GM12878 (cell line): ENCODE data around the gene FOXP3. TPM values are rescaled to one million over a fixed set of nuclear protein-coding genes. Genes with fewer than 3 reads are reported as not detected.

Experiments
- ATAC-seq: fragments of 200-7000 bp; cut with Tn5 transposase; 3 replicates; pipeline ENCODE4 v1.9.1; 2020; ENCODE audit warnings: mild to moderate bottlenecking, moderate library complexity
- BruUV-seq: library from RNA; stranded (reverse); fragments of 400-500 nt; replicated peaks from 2 replicates; lab custom pipeline; 2021; lab: Mats Ljungman, UMichigan
- CTCF ChIA-PET: fragments of 300-600 bp; sonication (Branson Sonifier 250); formaldehyde crosslinking; extraction: SDS; loops from one replicate; lab custom pipeline; 2021; ENCODE audit warnings: inconsistent platforms; lab: Yijun Ruan, JAX
- POLR2A ChIA-PET: fragments of 350-600 bp; formaldehyde crosslinking; extraction: SDS; loops from one replicate; lab custom pipeline; 2021; ENCODE audit warnings: inconsistent platforms; lab: Charles Lee
- RAD21 ChIA-PET: fragments of 300-600 bp; sonication (Branson Sonifier 250); formaldehyde crosslinking; loops from one replicate; lab custom pipeline; 2023; ENCODE audit warnings: antibody characterized with exemption; ENCODE audit not compliant: unreplicated experiment; lab: Charles Lee
- SMC1A ChIA-PET: fragments of 300-600 bp; sonication (Branson Sonifier 250); formaldehyde crosslinking; loops from one replicate; lab custom pipeline; 2023; ENCODE audit not compliant: unreplicated experiment, uncharacterized antibody; lab: Charles Lee
- DNase-seq: peaks from one replicate; pipeline ENCODE4 v3.0.0-alpha.2; 2011; ENCODE audit warnings: low read depth, low spot score
- FAIRE-seq: peaks from 3 replicates; lab custom pipeline; 2011; peaks lifted over from hg19 to GRCh38; lab: Jason Lieb, UNC
- H2AFZ ChIP-seq: 2 replicates; pipeline ENCODE4 v1.6.0; 2011; ENCODE audit warnings: low read depth, low read length, control low read depth; ENCODE audit not compliant: control insufficient read depth
- H3K27ac ChIP-seq: 2 replicates; pipeline ENCODE4 v1.5.1; 2011; ENCODE audit warnings: control low read depth; ENCODE audit not compliant: control insufficient read depth, insufficient read depth
- H3K27me3 ChIP-seq, 2 experiments: replicated peaks in 1 of 2; 2 replicates each; pipeline versions ENCODE4 v1.6.0 to v1.6.1; 2011; ENCODE audit warnings: low read length in 1 of 2; ENCODE audit not compliant: control insufficient read depth in 2 of 2, insufficient read depth in 2 of 2
- H3K36me3 ChIP-seq, 2 experiments: 2 replicates each; pipeline ENCODE4 v1.5.1; 2011; ENCODE audit warnings: low read length in 1 of 2; ENCODE audit not compliant: control insufficient read depth in 2 of 2, insufficient read depth in 2 of 2
- H3K4me1 ChIP-seq: 2 replicates; pipeline ENCODE4 v1.6.1; 2011; ENCODE audit warnings: mild to moderate bottlenecking, low read length, moderate library complexity, mixed read lengths; ENCODE audit not compliant: control insufficient read depth, insufficient read depth
- H3K4me2 ChIP-seq: 2 replicates; pipeline ENCODE4 v1.6.0; 2011; ENCODE audit warnings: control low read depth; ENCODE audit not compliant: control insufficient read depth, insufficient read depth
- H3K4me3 ChIP-seq: fragments of 200-600 bp; sonication (generic); 2 replicates; pipeline ENCODE4 v1.5.1; 2016
- H3K79me2 ChIP-seq: 2 replicates; pipeline ENCODE4 v1.6.0; 2011; ENCODE audit warnings: low read length; ENCODE audit not compliant: control insufficient read depth, insufficient read depth
- H3K9ac ChIP-seq: 2 replicates; pipeline ENCODE4 v1.8.0; 2011; ENCODE audit warnings: low read length, control low read depth, mixed read lengths; ENCODE audit not compliant: control insufficient read depth, insufficient read depth
- H3K9me3 ChIP-seq: replicated peaks from 3 replicates; pipeline ENCODE4 v1.5.1; 2011; ENCODE audit warnings: mild to moderate bottlenecking, low read length; ENCODE audit not compliant: control insufficient read depth, insufficient read depth
- H4K20me1 ChIP-seq: 2 replicates; pipeline ENCODE4 v1.6.0; 2011; ENCODE audit not compliant: control insufficient read depth, insufficient read depth
- ATF7 ChIP-seq: fragments of 450-650 bp; IDR thresholded peaks from 2 replicates; pipeline ENCODE4 v1.6.1; 2016; ENCODE audit warnings: low read depth, mild to moderate bottlenecking
- BCLAF1 ChIP-seq: fragments of 450-650 bp; IDR thresholded peaks from 2 replicates; pipeline ENCODE4 v1.6.1; 2017; ENCODE audit warnings: antibody characterized with exemption, mild to moderate bottlenecking, moderate library complexity
- CHD4 ChIP-seq: fragments of 200-600 bp; sonication (generic); IDR thresholded peaks from 2 replicates; pipeline ENCODE4 v1.6.1; 2016; ENCODE audit warnings: mild to moderate bottlenecking
- CREB1 ChIP-seq: IDR thresholded peaks from 2 replicates; pipeline ENCODE4 v1.6.1; 2012; ENCODE audit warnings: low read depth, mild to moderate bottlenecking, inconsistent platforms
- EGR1 ChIP-seq, 2 experiments: IDR thresholded peaks; 1 replicate in 1 of 2; 2 replicates in 1 of 2; pipeline ENCODE4 v1.6.1; 2011 to 2012; ENCODE audit warnings: low read depth in 2 of 2, low read length in 2 of 2, borderline replicate concordance in 1 of 2, mild to moderate bottlenecking in 1 of 2, moderate library complexity in 1 of 2
- HCFC1 ChIP-seq: fragments of 150-350 bp; IDR thresholded peaks from 2 replicates; pipeline ENCODE4 v1.6.1; 2014; ENCODE audit warnings: low read length
- HDAC6 ChIP-seq: fragments of 200-600 bp; sonication (generic); IDR thresholded peaks from one replicate; pipeline ENCODE4 v1.8.0; 2017; ENCODE audit warnings: antibody characterized with exemption; ENCODE audit not compliant: unreplicated experiment
- KLF5 ChIP-seq: fragments of 450-650 bp; IDR thresholded peaks from 2 replicates; pipeline ENCODE4 v1.6.1; 2014; ENCODE audit warnings: mild to moderate bottlenecking; ENCODE audit not compliant: partially characterized antibody
- MEF2A ChIP-seq: IDR thresholded peaks from 2 replicates; pipeline ENCODE4 v1.6.1; 2011; ENCODE audit warnings: low read depth, mild to moderate bottlenecking, low read length, moderate library complexity; ENCODE audit not compliant: insufficient read depth
- NR2C2 ChIP-seq: IDR thresholded peaks from 2 replicates; pipeline ENCODE4 v1.6.1; 2011; ENCODE audit warnings: borderline replicate concordance, low read depth; ENCODE audit not compliant: control insufficient read depth, insufficient read length
- POU2F2 ChIP-seq: IDR thresholded peaks from 3 replicates; pipeline ENCODE4 v1.6.1; 2011; ENCODE audit warnings: low read depth, mild to moderate bottlenecking, low read length, borderline replicate concordance
- RUNX3 ChIP-seq: IDR thresholded peaks from 2 replicates; pipeline ENCODE4 v1.6.1; 2012; ENCODE audit warnings: low read length, inconsistent platforms
- SP1 ChIP-seq: IDR thresholded peaks from one replicate; pipeline ENCODE4 v1.6.1; 2011; ENCODE audit warnings: low read depth, low read length
- SPI1 ChIP-seq: IDR thresholded peaks from 2 replicates; pipeline ENCODE4 v1.6.1; 2011; ENCODE audit warnings: low read depth, mild to moderate bottlenecking, low read length, moderate library complexity, borderline replicate concordance; ENCODE audit not compliant: insufficient read depth
- SRF ChIP-seq, 2 experiments: IDR thresholded peaks; 2 replicates each; pipeline ENCODE4 v1.6.1; 2011; ENCODE audit warnings: low read depth in 2 of 2, low read length in 2 of 2, mild to moderate bottlenecking in 1 of 2, moderate library complexity in 1 of 2
- ZNF217 ChIP-seq: fragments of 450-650 bp; IDR thresholded peaks from 2 replicates; pipeline ENCODE4 v1.6.1; 2017; ENCODE audit warnings: antibody characterized with exemption, mild to moderate bottlenecking
- ZNF24 ChIP-seq: fragments of 450-650 bp; IDR thresholded peaks from 2 replicates; pipeline ENCODE4 v1.6.1; 2017; ENCODE audit warnings: antibody characterized with exemption, mild to moderate bottlenecking
- ZZZ3 ChIP-seq: IDR thresholded peaks from 2 replicates; pipeline ENCODE4 v1.6.1; 2011; ENCODE audit warnings: low read depth; ENCODE audit not compliant: control insufficient read depth, insufficient read length
- in situ Hi-C: fragments of 300-500 bp; cut with MboI; formaldehyde crosslinking; loops from 9 replicates; pipeline ENCODE4 v1.14.3; 2018; ENCODE audit warnings: mixed read lengths
- intact Hi-C: fragments of 100-400 bp; cut with micrococcal nuclease; formaldehyde crosslinking; loops from one replicate; pipeline ENCODE4 v1.14.2; 2022; ENCODE audit not compliant: unreplicated experiment
- polyA plus RNA-seq, 11 experiments: library from polyadenylated mRNA; depleted of rRNA in 4 of 11; unstranded in 6 of 11; stranded (reverse) in 5 of 11; fragments of >200 nt; fragmentation: Nextera tagmentation in 4 of 11; fragmentation: Illumina TruSeq in 1 of 11; extraction: Ambion mirVana in 4 of 11; extraction: Trizol in 1 of 11; gene quantifications; 1 replicate in 1 of 11; 2 replicates in 10 of 11; pipeline versions ENCODE4 v1.2.1 to v1.2.3, GENCODE V29; 2011 to 2016; ENCODE audit warnings: inconsistent platforms in 2 of 11, missing spikeins in 2 of 11, low read depth in 1 of 11
- total RNA-seq, 4 experiments: library from RNA; depleted of rRNA in 3 of 4; stranded (reverse); fragments of >200 nt in 3 of 4; fragmentation: Illumina TruSeq in 1 of 4; extraction: Trizol in 1 of 4; gene quantifications; 2 replicates each; pipeline versions ENCODE4 v1.2.1 to v1.2.3, GENCODE V29; 2013 to 2021

FOXP3 gene
- total and polyA plus RNA-seq, 10 of the 15 experiments (the other 5 are each of a cell fraction or from before 2014, with no cell fraction given), result 0.02 to 0.21 (median 0.08) TPM; not detected in 3

- no peak for TF ChIP-seq BCLAF1
- TF ChIP-seq ZZZ3, result no peak
- no peak for TF ChIP-seq MEF2A
- TF ChIP-seq NR2C2, result no peak
- no peak for TF ChIP-seq SPI1
- no peak for TF ChIP-seq HDAC6
- no peak for TF ChIP-seq ZNF217
- TF ChIP-seq POU2F2, result no peak
- TF ChIP-seq CREB1, result no peak
- no peak for TF ChIP-seq ATF7
- no peak for TF ChIP-seq RUNX3
Observed at GRCh38 chrX:49221868-49222267, 42.6 kb downstream of the FOXP3 start (continued).

- BruUV-seq, result no TSS peak
- intact Hi-C loops, result no loop called here
- POLR2A ChIA-PET, result no interaction called here
- ATAC-seq (no peak), DNase-seq (no peak)
- Histone ChIP-seq H3K27ac (no peak overlapping the region), H3K4me3 (no peak overlapping the region), H3K9ac (no peak overlapping the region), H3K4me2 (no peak overlapping the region), H3K79me2 (no peaks in the 10 kb centered on the region), H3K36me3 (no peaks in the 10 kb centered on the region), H3K9me3 (no peaks in the 10 kb centered on the region; the same call in 2 of the 3 replicates), H4K20me1 (no peaks in the 10 kb centered on the region)
- SMC1A ChIA-PET, result no interaction called here
- TF ChIP-seq ZNF24 (no peak), ZNF217 (no peak), CHD4 (no peak), SRF (IDR thresholded peaks at IDR 0.05; ENCODE audit: low read depth in 2 of 2, low read length in 2 of 2) (no peak), KLF5 (no peak), EGR1 (IDR thresholded peaks at IDR 0.05; ENCODE audit: borderline replicate concordance in 1 of 2, low read depth in 2 of 2, low read length in 2 of 2) (no peak), SP1 (no peak), HCFC1 (no peak)
- TF ChIP-seq, all 136 proteins: peak for 0
- no peaks in the 10 kb centered on the region for H3K27me3 ChIP-seq
- no peak for FAIRE-seq
- no peak overlapping the region for H2AFZ ChIP-seq
- ChIA-PET RAD21 (no interaction called here), CTCF (no interaction called here)
- in situ Hi-C loops, result no loop called here
- H3K4me1 ChIP-seq, result no peaks in the 10 kb centered on the region
Observed at GRCh38 chrX:49220100-49220499, 44.4 kb downstream of the FOXP3 start.
